BJ (cell line): ENCODE data around the gene KIF16B. TPM values are rescaled to one million over a fixed set of nuclear protein-coding genes. Genes with fewer than 3 reads are reported as not detected.

Source experiments
- CTCF ChIA-PET: fragments of 350-600 bp; formaldehyde crosslinking; extraction: SDS; loops from one replicate; lab custom pipeline; 2021; ENCODE audit warnings: antibody characterized with exemption, inconsistent platforms; lab: Yijun Ruan, JAX
- POLR2A ChIA-PET: fragments of 300-600 bp; sonication (Branson Sonifier 250); formaldehyde crosslinking; extraction: SDS; loops from one replicate; lab custom pipeline; 2021; ENCODE audit warnings: antibody characterized with exemption; lab: Charles Lee
- DNase-seq: peaks from one replicate; pipeline ENCODE4 v3.0.0-alpha.2; 2011; ENCODE audit warnings: low read depth
- H3K27me3 ChIP-seq: 2 replicates; pipeline ENCODE4 v1.6.0; 2011; ENCODE audit warnings: low read length; ENCODE audit not compliant: control insufficient read depth, insufficient read depth
- H3K36me3 ChIP-seq: 2 replicates; pipeline ENCODE4 v1.5.1; 2011; ENCODE audit warnings: low read length; ENCODE audit not compliant: control insufficient read depth, insufficient read depth
- H3K4me3 ChIP-seq: 2 replicates; pipeline ENCODE4 v1.5.1; 2011; ENCODE audit warnings: low read depth, mild to moderate bottlenecking, control low read depth, low read length
- polyA plus RNA-seq: library from polyadenylated mRNA; depleted of rRNA; stranded (reverse); fragments of >200 nt; gene quantifications from 2 replicates; pipeline ENCODE4 v1.2.3, GENCODE V29; 2011
- TF ChIP-seq, protein P1 (sequence below): IDR thresholded peaks from 2 replicates; pipeline ENCODE4 v1.5.1; 2011; ENCODE audit warnings: low read depth, mild to moderate bottlenecking, control low read depth, inconsistent platforms, low read length, moderate library complexity; ENCODE audit not compliant: insufficient read depth

Gene KIF16B
- polyA plus RNA-seq, 1 experiment = 3.2 TPM

DNA sequence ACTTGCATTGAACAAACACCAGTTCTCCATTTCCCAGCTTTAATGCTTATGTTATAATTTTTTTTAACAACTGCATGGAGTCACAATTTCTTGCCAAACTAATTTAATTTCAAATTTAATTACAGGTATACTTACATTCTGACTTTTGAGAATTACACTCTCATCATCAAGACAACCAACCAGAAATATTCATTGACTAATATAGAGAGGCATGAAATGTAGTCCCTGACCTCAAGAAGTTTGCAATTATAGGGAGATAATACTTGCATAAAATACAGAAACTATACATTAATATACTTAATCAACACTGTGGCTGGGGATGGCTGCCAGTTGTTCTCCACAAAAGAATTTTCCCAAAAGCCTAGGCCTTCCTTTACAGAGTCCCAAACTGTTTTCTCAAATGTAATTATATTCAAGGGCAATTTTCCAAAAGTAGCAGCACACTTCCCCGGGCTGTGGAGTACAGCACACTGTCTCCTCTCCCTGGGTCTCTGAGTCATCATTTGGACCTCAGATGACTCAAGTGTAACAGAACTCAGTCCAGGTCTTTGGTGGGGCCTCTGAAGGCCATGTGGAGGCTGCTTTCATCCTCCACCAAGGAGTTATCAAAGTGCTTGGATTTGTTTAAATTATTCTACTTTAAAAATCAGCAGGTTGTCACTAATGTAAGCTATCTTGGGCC lies 114.1 kb downstream of the KIF16B start:
- H3K4me3 ChIP-seq = no peak overlapping the region
- TF ChIP-seq, protein P1, sequence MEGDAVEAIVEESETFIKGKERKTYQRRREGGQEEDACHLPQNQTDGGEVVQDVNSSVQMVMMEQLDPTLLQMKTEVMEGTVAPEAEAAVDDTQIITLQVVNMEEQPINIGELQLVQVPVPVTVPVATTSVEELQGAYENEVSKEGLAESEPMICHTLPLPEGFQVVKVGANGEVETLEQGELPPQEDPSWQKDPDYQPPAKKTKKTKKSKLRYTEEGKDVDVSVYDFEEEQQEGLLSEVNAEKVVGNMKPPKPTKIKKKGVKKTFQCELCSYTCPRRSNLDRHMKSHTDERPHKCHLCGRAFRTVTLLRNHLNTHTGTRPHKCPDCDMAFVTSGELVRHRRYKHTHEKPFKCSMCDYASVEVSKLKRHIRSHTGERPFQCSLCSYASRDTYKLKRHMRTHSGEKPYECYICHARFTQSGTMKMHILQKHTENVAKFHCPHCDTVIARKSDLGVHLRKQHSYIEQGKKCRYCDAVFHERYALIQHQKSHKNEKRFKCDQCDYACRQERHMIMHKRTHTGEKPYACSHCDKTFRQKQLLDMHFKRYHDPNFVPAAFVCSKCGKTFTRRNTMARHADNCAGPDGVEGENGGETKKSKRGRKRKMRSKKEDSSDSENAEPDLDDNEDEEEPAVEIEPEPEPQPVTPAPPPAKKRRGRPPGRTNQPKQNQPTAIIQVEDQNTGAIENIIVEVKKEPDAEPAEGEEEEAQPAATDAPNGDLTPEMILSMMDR = no peak
- H3K36me3 ChIP-seq = no peaks in the 10 kb centered on the region
- CTCF ChIA-PET = no interaction called here
- peak; percentile 41 for DNase-seq
- POLR2A ChIA-PET = no interaction called here
- H3K27me3 ChIP-seq = no peaks in the 10 kb centered on the region

GRCh38 chr20:16457514-16457913 lies 115.7 kb downstream of the KIF16B start:
- no peaks in the 10 kb centered on the region for H3K36me3 ChIP-seq
- no peak overlapping the region for H3K4me3 ChIP-seq
- TF ChIP-seq, protein P1 = no peak
- ChIA-PET POLR2A (no interaction called here), CTCF (no interaction called here)
- DNase-seq = no peak
- H3K27me3 ChIP-seq = no peaks in the 10 kb centered on the region

DNA sequence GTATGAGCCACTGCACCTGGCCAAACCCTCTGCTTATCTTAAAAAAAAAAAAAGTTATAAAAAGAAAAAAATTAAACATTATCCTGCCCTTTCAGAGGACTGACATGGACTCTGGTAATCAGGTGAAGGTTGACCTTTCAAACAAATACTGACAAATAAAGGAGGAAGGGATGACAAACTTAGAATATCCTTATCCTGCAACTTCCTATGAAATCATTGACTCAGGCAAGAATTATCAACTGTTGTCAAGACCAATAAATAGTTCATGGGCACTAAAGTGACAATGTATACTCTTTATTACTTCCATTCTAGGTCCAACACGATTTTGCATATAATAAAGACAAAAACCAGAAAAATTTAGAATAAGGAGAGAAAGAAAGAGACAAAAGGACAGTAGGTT lies 117.9 kb downstream of the KIF16B start:
- no peak for DNase-seq
- TF ChIP-seq, protein P1 = no peak
- Histone ChIP-seq H3K27me3 (no peaks in the 10 kb centered on the region), H3K4me3 (no peak overlapping the region), H3K36me3 (no peaks in the 10 kb centered on the region)
- POLR2A ChIA-PET = no interaction called here
- CTCF ChIA-PET = no interaction called here

DNA sequence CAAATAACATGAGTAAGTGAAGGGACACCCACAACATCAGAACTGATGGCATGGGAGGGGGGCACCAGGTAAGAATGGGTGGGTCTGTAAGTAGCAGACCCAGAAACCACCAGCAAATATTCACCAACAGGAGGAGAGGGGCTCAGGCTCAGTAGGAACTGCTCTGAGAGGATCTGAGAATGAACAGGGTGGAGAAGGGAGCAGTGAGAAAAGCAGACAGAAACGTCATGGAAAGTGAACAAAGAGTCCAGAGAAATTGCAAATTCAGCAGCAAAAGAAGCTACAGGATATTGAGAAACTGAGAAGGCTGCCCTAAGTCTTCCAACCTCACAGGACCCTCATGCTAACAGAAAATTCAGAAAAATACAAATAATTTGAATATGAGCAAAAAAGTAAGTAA lies 121.3 kb downstream of the KIF16B start:
- Histone ChIP-seq H3K4me3 (no peak overlapping the region), H3K36me3 (no peaks in the 10 kb centered on the region), H3K27me3 (no peaks in the 10 kb centered on the region)
- ChIA-PET POLR2A (no interaction called here), CTCF (interaction anchor here (1.1 kb wide), 1 partner anchor 9 kb away, joined by 3 read pairs; no protein-coding TSS in a partner anchor)
- TF ChIP-seq, protein P1 = no peak
- DNase-seq = no peak

DNA sequence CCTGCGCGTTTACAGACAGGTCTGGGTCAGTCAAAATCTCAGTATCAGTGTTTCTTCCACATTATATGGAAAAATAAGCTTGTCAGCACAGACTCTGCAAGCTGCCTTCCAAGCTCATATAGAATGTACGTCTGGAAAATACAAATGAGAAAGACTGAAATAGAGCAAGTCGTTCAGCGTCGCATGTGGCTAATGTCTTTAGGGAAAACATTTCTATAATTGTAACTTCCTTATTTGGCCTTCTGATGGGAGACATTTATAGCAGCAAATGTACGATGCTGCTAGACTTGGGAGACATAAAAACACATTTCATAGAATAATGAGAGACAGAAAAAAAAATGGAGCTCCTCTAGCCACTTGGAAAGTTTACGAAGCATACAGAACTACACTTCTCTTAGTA lies 122.2 kb downstream of the KIF16B start:
- TF ChIP-seq, protein P1 = no peak
- POLR2A ChIA-PET = no interaction called here
- CTCF ChIA-PET = interaction anchor here (1.1 kb wide), 1 partner anchor 8 kb away, joined by 3 read pairs; no protein-coding TSS in a partner anchor
- Histone ChIP-seq H3K4me3 (no peak overlapping the region), H3K36me3 (no peaks in the 10 kb centered on the region), H3K27me3 (no peaks in the 10 kb centered on the region)
- DNase-seq = no peak
